Body of pancreas (tissue), 4 donors: ENCODE measurements around the gene ETS2. TPM values are rescaled to one million over a fixed set of nuclear protein-coding genes. Genes with fewer than 3 reads are reported as not detected.

Experiments used
- ATAC-seq: fragments of 150-250 bp; one replicate; pipeline ENCODE4 v1.9.1; 2016
- DNase-seq, 4 donors: peaks; one replicate each; pipeline ENCODE4 v3.0.0-alpha.2; 2019
- H3K27ac ChIP-seq, 4 donors: fragments of 200-600 bp; sonication (generic); 1 replicate in 3 of 4; 2 replicates in 1 of 4; pipeline versions ENCODE4 v1.5.1 to v1.6.1; 2016 to 2019; ENCODE audit warnings: mild to moderate bottlenecking in 1 of 4, mixed read lengths in 1 of 4, moderate library complexity in 1 of 4
- H3K27me3 ChIP-seq, 2 donors: fragments of 200-600 bp; sonication (generic); one replicate each; pipeline ENCODE4 v1.6.0; 2016; ENCODE audit warnings: mild to moderate bottlenecking in 1 of 2
- H3K36me3 ChIP-seq, 2 donors: fragments of 200-600 bp; sonication (generic); replicated peaks in 1 of 2; 2 replicates each; pipeline ENCODE4 v1.5.1; 2016; ENCODE audit warnings: low read depth in 2 of 2; ENCODE audit not compliant: insufficient read depth in 1 of 2
- H3K4me1 ChIP-seq: fragments of 200-600 bp; sonication (generic); one replicate; pipeline ENCODE4 v1.6.0; 2016
- H3K4me3 ChIP-seq, 2 donors: fragments of 200-600 bp; sonication (generic); 1 replicate in 1 of 2; 2 replicates in 1 of 2; pipeline ENCODE4 v1.5.1; 2016 to 2019
- H3K9me3 ChIP-seq, 3 donors: fragments of 200-600 bp; sonication (generic); 1 replicate in 2 of 3; 2 replicates in 1 of 3; pipeline ENCODE4 v1.5.1; 2016
- POLR2A ChIP-seq, 3 donors: fragments of 450-650 bp; IDR thresholded peaks; one replicate each; pipeline ENCODE4 v1.6.1; 2016; ENCODE audit warnings: antibody characterized with exemption in 3 of 3, mild to moderate bottlenecking in 2 of 3
- WGBS, 2 donors: methylation state at CpG; one replicate each; pipeline ENCODE4 v1.1.5; 2017; 5-methylcytosine and 5-hydroxymethylcytosine counted together
- intact Hi-C: fragments of 100-400 bp; cut with DNase I; formaldehyde crosslinking; loops from one replicate; pipeline ENCODE4 v1.15.1; 2023
- total RNA-seq, 2 donors: library from RNA; depleted of rRNA; stranded (reverse); fragments of >200 nt; gene quantifications; one replicate each; pipeline ENCODE4 v1.1.0, GENCODE V29; 2016
- TF ChIP-seq, protein P1 (sequence below), 7 experiments: fragments of 450-650 bp in 4 of 7; fragments of 200-600 bp in 3 of 7; sonication (generic) in 3 of 7; IDR thresholded peaks; one replicate each; pipeline ENCODE4 v1.5.1; 2016 to 2019; ENCODE audit warnings: antibody characterized with exemption in 7 of 7

The ETS2 gene
- total RNA-seq, 2 donors from 2014 or later: 17.9 to 25.7 TPM

DNA sequence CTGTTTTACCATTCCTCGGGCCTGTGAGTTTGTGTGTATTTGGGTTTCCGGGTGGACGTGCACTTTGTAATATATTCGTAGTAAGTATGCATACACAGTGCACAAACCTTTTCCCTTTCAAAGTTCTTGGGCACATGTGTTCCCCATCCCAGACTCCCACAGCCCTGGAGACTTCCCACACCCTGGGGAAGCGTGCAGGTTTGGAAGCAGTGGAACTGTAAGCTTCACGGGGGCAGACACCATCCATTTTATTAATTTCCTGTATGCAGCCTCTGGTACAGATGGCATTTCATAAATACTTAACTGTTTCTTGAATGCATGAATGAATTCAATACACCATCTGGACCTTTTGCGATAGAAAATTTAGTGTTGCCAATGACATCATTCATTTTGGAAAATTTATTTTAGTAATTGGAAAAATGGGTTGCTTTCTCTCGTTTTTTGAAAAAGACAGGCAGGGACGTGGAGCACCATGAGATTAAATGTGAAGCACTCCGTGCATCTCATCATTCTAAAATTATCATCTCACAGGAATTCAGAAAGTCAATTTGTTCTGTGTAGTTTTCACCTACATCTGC, 10.8 kb downstream of the ETS2 start:
- intact Hi-C loops: no loop called here
- no peak overlapping the region for H3K27ac ChIP-seq
- WGBS, 2 donors: 93% methylated on average over 10 of the region's 10 CpGs
- no peak for TF ChIP-seq POLR2A (IDR thresholded peaks at IDR 0.05)
- TF ChIP-seq, protein P1, sequence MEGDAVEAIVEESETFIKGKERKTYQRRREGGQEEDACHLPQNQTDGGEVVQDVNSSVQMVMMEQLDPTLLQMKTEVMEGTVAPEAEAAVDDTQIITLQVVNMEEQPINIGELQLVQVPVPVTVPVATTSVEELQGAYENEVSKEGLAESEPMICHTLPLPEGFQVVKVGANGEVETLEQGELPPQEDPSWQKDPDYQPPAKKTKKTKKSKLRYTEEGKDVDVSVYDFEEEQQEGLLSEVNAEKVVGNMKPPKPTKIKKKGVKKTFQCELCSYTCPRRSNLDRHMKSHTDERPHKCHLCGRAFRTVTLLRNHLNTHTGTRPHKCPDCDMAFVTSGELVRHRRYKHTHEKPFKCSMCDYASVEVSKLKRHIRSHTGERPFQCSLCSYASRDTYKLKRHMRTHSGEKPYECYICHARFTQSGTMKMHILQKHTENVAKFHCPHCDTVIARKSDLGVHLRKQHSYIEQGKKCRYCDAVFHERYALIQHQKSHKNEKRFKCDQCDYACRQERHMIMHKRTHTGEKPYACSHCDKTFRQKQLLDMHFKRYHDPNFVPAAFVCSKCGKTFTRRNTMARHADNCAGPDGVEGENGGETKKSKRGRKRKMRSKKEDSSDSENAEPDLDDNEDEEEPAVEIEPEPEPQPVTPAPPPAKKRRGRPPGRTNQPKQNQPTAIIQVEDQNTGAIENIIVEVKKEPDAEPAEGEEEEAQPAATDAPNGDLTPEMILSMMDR (IDR thresholded peaks at IDR 0.05): no peak
- H3K4me1 ChIP-seq: no peaks in the 10 kb centered on the region
- no peak for DNase-seq
- H3K36me3 ChIP-seq: peaks cover 4 to 73% of the 10 kb centered on the region in 2 donors
- ATAC-seq: no peak
- no peaks in the 10 kb centered on the region for H3K9me3 ChIP-seq
- H3K27me3 ChIP-seq: no peaks in the 10 kb centered on the region
- H3K4me3 ChIP-seq: no peak overlapping the region

DNA sequence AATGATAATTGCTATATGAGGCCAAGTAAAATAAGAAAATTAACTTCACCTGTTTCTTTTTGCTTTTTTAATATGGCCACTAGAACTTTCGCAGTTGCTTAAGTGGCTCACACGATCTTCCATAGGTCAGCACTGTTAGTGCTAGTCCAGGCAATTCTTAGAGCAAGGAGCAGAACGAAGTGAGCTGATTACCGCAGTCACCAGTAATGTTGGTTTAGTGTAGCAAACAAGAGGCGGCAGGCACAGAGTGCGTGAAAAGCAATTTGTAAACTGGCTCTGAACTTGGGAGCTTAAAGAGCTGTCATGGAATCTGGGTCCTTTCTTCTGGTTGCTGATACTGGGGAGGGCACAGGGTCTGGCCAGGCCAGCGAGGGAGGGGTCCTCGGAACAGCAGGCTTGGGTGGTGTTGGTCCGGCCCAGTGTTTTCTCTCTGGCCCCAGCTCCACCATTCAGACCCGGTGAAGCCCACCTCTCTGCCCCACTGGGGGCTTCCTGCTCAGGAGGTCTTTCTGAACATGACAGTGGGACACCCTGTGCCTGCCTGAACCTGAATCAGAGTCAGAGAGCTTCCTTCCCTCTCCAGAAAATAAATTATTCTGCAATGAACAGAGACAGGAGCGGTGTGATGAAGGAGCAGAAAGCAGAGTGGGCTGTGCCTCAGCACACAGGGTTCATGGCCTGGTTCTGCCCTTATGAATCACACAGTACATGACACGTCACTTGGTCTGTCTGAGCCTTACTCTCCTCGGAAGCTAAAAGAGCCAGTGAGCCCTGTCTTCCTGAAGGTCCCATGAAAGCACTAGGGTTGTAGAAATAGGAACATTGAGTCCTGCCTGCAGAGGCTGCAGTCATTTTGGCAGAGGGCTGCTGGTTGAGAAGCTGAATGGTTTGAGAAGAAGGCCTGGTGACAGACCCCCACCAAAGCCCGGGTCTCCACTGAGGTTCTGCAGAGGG, 11.9 kb downstream of the ETS2 start:
- no peak overlapping the region for H3K27ac ChIP-seq
- no peak for DNase-seq
- H3K4me1 ChIP-seq: no peaks in the 10 kb centered on the region
- H3K36me3 ChIP-seq: peaks cover 10 to 83% of the 10 kb centered on the region in 2 donors
- no peaks in the 10 kb centered on the region for H3K27me3 ChIP-seq
- WGBS, 2 donors: 88 to 93% methylated on average over 14 of the region's 14 CpGs
- no peaks in the 10 kb centered on the region for H3K9me3 ChIP-seq
- ATAC-seq: no peak
- no peak overlapping the region for H3K4me3 ChIP-seq
- intact Hi-C loops: no loop called here
- TF ChIP-seq, protein P1 (IDR thresholded peaks at IDR 0.05): no peak
- no peak for TF ChIP-seq POLR2A (IDR thresholded peaks at IDR 0.05)

GRCh38 chr21:38818325-38818723, 12.6 kb downstream of the ETS2 start:
- DNase-seq (no peak), ATAC-seq (no peak)
- Histone ChIP-seq H3K9me3 (no peaks in the 10 kb centered on the region), H3K27me3 (no peaks in the 10 kb centered on the region), H3K4me1 (no peaks in the 10 kb centered on the region), H3K4me3 (no peak overlapping the region), H3K36me3 (peaks cover 14 to 81% of the 10 kb centered on the region in 2 donors), H3K27ac (no peak overlapping the region)
- TF ChIP-seq, protein P1 (IDR thresholded peaks at IDR 0.05): no peak
- no peak for TF ChIP-seq POLR2A (IDR thresholded peaks at IDR 0.05)
- 94 to 100% methylated on average over 11 of the region's 11 CpGs for WGBS, 2 donors
- intact Hi-C loops: no loop called here

GRCh38 chr21:38819051-38819718, 13.5 kb downstream of the ETS2 start:
- ATAC-seq (no peak), DNase-seq (no peak)
- Histone ChIP-seq H3K4me1 (no peaks in the 10 kb centered on the region), H3K4me3 (no peak overlapping the region), H3K36me3 (peaks cover 14 to 75% of the 10 kb centered on the region in 2 donors), H3K27me3 (no peaks in the 10 kb centered on the region), H3K9me3 (no peaks in the 10 kb centered on the region), H3K27ac (no peak overlapping the region)
- no peak for TF ChIP-seq POLR2A (IDR thresholded peaks at IDR 0.05)
- TF ChIP-seq, protein P1 (IDR thresholded peaks at IDR 0.05): no peak
- WGBS, 2 donors: 90% methylated on average over 14 of the region's 14 CpGs
- intact Hi-C loops: no loop called here
